ENCODE results near the gene SETD1A. TPM values are rescaled to one million over a fixed set of nuclear protein-coding genes. Genes with fewer than 3 reads are reported as not detected.

Gene SETD1A
- total and polyA plus RNA-seq, 2 donors (not counting 1 experiment from before 2014, with no cell fraction given): 1.4 to 3.5 TPM

GRCh38 chr16:31005350-31006085 is 48.0 kb downstream of the SETD1A start:
- TF ChIP-seq CTCF (conservative IDR thresholded peaks at IDR 0.05 in 1 of 2, IDR thresholded peaks at IDR 0.05 in 1 of 2; ENCODE audit: low read depth in 1 of 2, low read length in 2 of 2) (no peak), EZH2 (IDR thresholded peaks at IDR 0.05; ENCODE audit: low read length, missing control alignments) (no peak)
- peak overlapping the region; percentile 10 for H2AFZ ChIP-seq (ENCODE audit: low read length)
- no peaks in the 10 kb centered on the region for H3K27me3 ChIP-seq (ENCODE audit: control insufficient read depth, insufficient read depth, low read length)
- peak overlapping the region; percentile 31 for H3K27ac ChIP-seq (ENCODE audit: insufficient read depth, low read length)
- peaks cover 10% of the 10 kb centered on the region for H3K4me1 ChIP-seq (ENCODE audit: control insufficient read depth, extremely low read depth, insufficient read depth, low read length)
- peak in 1 of 2 donors; percentile 38 for DNase-seq (ENCODE audit: low read depth in 2 of 2)
- H3K4me2 ChIP-seq (ENCODE audit: extremely low read depth, insufficient read depth, low read length): peak overlapping the region; percentile 27
- H3K36me3 ChIP-seq (ENCODE audit: control insufficient read depth, insufficient read depth, low read length): no peaks in the 10 kb centered on the region
- no peak overlapping the region for H3K4me3 ChIP-seq (replicated peaks in 1 of 4; ENCODE audit: control extremely low read depth in 1 of 4, insufficient read depth in 1 of 4, low read depth in 3 of 4, low read length in 4 of 4)
- H3K79me2 ChIP-seq (ENCODE audit: control insufficient read depth, insufficient read depth, low read length): no peaks in the 10 kb centered on the region
- H4K20me1 ChIP-seq (ENCODE audit: control insufficient read depth, extremely low read depth, insufficient read depth, low read length): no peaks in the 10 kb centered on the region
- no peaks in the 10 kb centered on the region for H3K9me3 ChIP-seq (ENCODE audit: control insufficient read depth, insufficient read depth, low read depth, low read length)
- no peak overlapping the region for H3K9ac ChIP-seq (ENCODE audit: insufficient read depth, low read length)

- Histone ChIP-seq H3K27me3 (ENCODE audit: control insufficient read depth, insufficient read depth, low read length) (no peaks in the 10 kb centered on the region), H2AFZ (ENCODE audit: low read length) (peak overlapping the region; percentile 34), H3K4me2 (ENCODE audit: extremely low read depth, insufficient read depth, low read length) (peak overlapping the region; percentile 27), H3K79me2 (ENCODE audit: control insufficient read depth, insufficient read depth, low read length) (no peaks in the 10 kb centered on the region), H3K4me3 (replicated peaks in 1 of 4; ENCODE audit: control extremely low read depth in 1 of 4, insufficient read depth in 1 of 4, low read depth in 3 of 4, low read length in 4 of 4) (no peak overlapping the region), H3K9me3 (ENCODE audit: control insufficient read depth, insufficient read depth, low read depth, low read length) (no peaks in the 10 kb centered on the region), H3K9ac (ENCODE audit: insufficient read depth, low read length) (no peak overlapping the region), H4K20me1 (ENCODE audit: control insufficient read depth, extremely low read depth, insufficient read depth, low read length) (no peaks in the 10 kb centered on the region), H3K27ac (ENCODE audit: insufficient read depth, low read length) (peak overlapping the region; percentile 31), H3K36me3 (ENCODE audit: control insufficient read depth, insufficient read depth, low read length) (no peaks in the 10 kb centered on the region), H3K4me1 (ENCODE audit: control insufficient read depth, extremely low read depth, insufficient read depth, low read length) (peaks cover 10% of the 10 kb centered on the region)
- no peak for TF ChIP-seq CTCF (conservative IDR thresholded peaks at IDR 0.05 in 1 of 2, IDR thresholded peaks at IDR 0.05 in 1 of 2; ENCODE audit: low read depth in 1 of 2, low read length in 2 of 2)
- DNase-seq (ENCODE audit: low read depth in 2 of 2): peak in 1 of 2 donors; percentile 59
Observed at GRCh38 chr16:31006086-31006385, 48.5 kb downstream of the SETD1A start.

- no peak overlapping the region for H3K9ac ChIP-seq (ENCODE audit: insufficient read depth, low read length)
- H3K27ac ChIP-seq (ENCODE audit: insufficient read depth, low read length): peak overlapping the region; percentile 18
- no peak for DNase-seq (ENCODE audit: low read depth in 2 of 2)
- no peaks in the 10 kb centered on the region for H3K79me2 ChIP-seq (ENCODE audit: control insufficient read depth, insufficient read depth, low read length)
- peaks cover 10% of the 10 kb centered on the region for H3K4me1 ChIP-seq (ENCODE audit: control insufficient read depth, extremely low read depth, insufficient read depth, low read length)
- no peak for TF ChIP-seq CTCF (conservative IDR thresholded peaks at IDR 0.05 in 1 of 2, IDR thresholded peaks at IDR 0.05 in 1 of 2; ENCODE audit: low read depth in 1 of 2, low read length in 2 of 2)
- no peak for TF ChIP-seq EZH2 (IDR thresholded peaks at IDR 0.05; ENCODE audit: low read length, missing control alignments)
- no peak overlapping the region for H3K4me2 ChIP-seq (ENCODE audit: extremely low read depth, insufficient read depth, low read length)
- H3K36me3 ChIP-seq (ENCODE audit: control insufficient read depth, insufficient read depth, low read length): no peaks in the 10 kb centered on the region
- no peak overlapping the region for H2AFZ ChIP-seq (ENCODE audit: low read length)
- no peaks in the 10 kb centered on the region for H3K27me3 ChIP-seq (ENCODE audit: control insufficient read depth, insufficient read depth, low read length)
- H4K20me1 ChIP-seq (ENCODE audit: control insufficient read depth, extremely low read depth, insufficient read depth, low read length): no peaks in the 10 kb centered on the region
- no peak overlapping the region for H3K4me3 ChIP-seq (replicated peaks in 1 of 4; ENCODE audit: control extremely low read depth in 1 of 4, insufficient read depth in 1 of 4, low read depth in 3 of 4, low read length in 4 of 4)
- no peaks in the 10 kb centered on the region for H3K9me3 ChIP-seq (ENCODE audit: control insufficient read depth, insufficient read depth, low read depth, low read length)
Observed at GRCh38 chr16:31006589-31006988, 49.0 kb downstream of the SETD1A start.
